ENCODE measurements around the gene JMY. TPM values are rescaled to one million over a fixed set of nuclear protein-coding genes. Genes with fewer than 3 reads are reported as not detected.

Gene JMY
- polyA plus RNA-seq, 1 donor, result 9.2 TPM

DNA sequence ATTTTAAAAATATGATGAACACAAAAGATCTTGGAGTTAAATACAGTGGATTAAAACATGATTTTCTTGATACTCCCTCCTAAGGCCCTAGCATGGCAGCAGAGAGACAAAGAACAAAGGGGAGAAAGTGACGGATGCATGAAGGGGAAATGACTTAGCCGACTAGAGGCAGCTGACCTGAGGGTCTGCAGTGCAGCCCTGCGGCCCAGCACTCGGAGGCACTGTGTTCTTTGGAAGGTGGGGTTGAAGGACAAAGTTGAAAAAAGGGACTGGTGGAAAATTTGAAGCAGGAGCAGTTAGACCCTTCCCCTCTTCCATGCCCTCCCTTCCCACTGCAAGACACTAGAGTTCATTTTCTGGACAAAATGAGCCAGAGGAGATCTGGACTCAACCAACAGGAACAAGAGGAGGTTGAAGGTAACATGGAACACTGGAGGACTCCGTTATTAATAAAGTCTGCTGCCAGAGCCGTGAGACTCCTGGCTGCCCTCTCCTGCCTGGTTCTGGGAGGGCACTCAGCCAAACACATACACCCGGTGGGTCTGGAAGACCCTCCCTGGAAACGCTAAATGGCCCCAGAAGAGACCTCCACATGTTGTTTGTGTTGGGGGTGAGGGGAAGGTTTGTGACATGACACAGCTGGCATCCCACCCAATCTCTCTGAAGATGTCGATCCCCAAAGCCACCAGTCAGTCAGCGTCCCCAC is 98.1 kb downstream of the JMY start:
- Histone ChIP-seq H3K9me3 (ENCODE audit: control insufficient read depth, low read depth, low read length) (no peaks in the 10 kb centered on the region), H3K27ac (ENCODE audit: low read length) (no peak overlapping the region), H3K4me3 (ENCODE audit: low read length) (no peak overlapping the region), H3K4me1 (ENCODE audit: control insufficient read depth, insufficient read depth, low read length) (no peaks in the 10 kb centered on the region), H3K36me3 (ENCODE audit: control insufficient read depth, insufficient read depth, low read length) (no peaks in the 10 kb centered on the region), H3K27me3 (ENCODE audit: control insufficient read depth, insufficient read depth, low read length) (no peaks in the 10 kb centered on the region)
- no CpG with 5 or more reads among the region's 10 CpGs for WGBS (ENCODE audit: insufficient coverage, low lambda C conversion rate)
- DNase-seq, result no peak

DNA sequence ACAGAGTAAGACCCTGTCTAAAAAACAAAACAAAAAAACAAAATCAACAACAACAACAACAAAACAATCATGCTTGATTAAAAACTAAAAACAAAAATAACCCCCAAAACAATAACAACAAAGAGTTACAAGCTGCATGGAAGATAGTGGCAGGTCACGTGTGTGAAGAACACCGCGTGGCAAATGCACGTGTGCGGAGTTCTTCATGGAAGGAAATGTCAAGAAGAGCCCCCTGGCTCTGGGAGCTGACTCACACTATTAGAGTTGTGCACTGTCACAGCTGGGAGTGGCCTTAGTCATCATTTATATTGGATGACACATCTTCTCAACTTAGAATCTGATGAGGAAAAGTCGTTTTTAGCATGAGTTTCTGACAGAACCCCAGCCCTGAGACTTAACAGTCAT is 110.5 kb downstream of the JMY start:
- DNase-seq, result no peak
- H3K27me3 ChIP-seq (ENCODE audit: control insufficient read depth, insufficient read depth, low read length), result no peaks in the 10 kb centered on the region
- H3K36me3 ChIP-seq (ENCODE audit: control insufficient read depth, insufficient read depth, low read length), result no peaks in the 10 kb centered on the region
- no CpG with 5 or more reads among the region's 6 CpGs for WGBS (ENCODE audit: insufficient coverage, low lambda C conversion rate)
- no peak overlapping the region for H3K27ac ChIP-seq (ENCODE audit: low read length)
- no peaks in the 10 kb centered on the region for H3K4me1 ChIP-seq (ENCODE audit: control insufficient read depth, insufficient read depth, low read length)
- H3K9me3 ChIP-seq (ENCODE audit: control insufficient read depth, low read depth, low read length), result no peaks in the 10 kb centered on the region
- no peak overlapping the region for H3K4me3 ChIP-seq (ENCODE audit: low read length)

DNA sequence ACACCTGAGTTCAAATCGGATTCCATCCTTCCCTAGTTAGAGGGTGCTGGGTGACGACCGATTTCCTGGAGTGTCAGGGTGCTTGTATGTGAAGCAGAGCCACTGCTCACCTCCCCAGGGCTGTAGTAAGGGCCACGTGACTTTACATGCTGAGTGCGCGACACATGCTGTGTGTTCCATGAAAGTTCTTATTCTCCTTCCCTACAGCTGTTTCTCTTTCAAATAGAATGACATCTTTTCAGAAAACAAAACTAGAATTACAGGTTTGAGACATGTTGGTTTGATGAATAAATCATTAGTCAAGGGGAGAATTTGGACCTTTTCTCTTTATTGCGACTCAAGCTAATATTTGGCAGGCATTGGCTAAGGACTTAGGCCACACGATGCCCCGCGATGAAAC is 113.1 kb downstream of the JMY start:
- no CpG with 5 or more reads among the region's 10 CpGs for WGBS (ENCODE audit: insufficient coverage, low lambda C conversion rate)
- no peak for DNase-seq

DNA sequence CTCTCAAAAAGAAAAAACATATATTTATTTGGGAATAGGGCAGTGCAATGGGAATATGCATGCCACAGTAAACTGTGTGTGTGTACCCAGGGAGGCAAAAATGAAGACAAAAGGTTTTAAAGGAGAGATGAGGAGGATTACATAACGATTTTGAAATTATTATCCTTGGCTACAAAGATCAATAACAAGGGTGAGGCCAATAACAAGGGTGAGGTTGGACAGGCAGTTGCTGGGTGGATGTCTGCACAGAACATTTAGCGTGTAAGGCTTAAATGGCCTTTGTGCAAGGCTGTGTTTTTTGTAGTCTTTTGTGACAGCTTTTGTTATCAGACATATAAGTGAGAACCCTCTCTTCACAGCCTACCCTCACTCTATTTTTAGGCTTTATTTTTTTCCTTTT is 114.0 kb downstream of the JMY start:
- H3K9me3 ChIP-seq (ENCODE audit: control insufficient read depth, low read depth, low read length), result no peaks in the 10 kb centered on the region
- no peak for DNase-seq
- H3K4me3 ChIP-seq (ENCODE audit: low read length), result no peak overlapping the region
- 86% methylated on average over 2 of the region's 2 CpGs for WGBS (ENCODE audit: insufficient coverage, low lambda C conversion rate)
- no peaks in the 10 kb centered on the region for H3K27me3 ChIP-seq (ENCODE audit: control insufficient read depth, insufficient read depth, low read length)
- no peaks in the 10 kb centered on the region for H3K4me1 ChIP-seq (ENCODE audit: control insufficient read depth, insufficient read depth, low read length)
- no peak overlapping the region for H3K27ac ChIP-seq (ENCODE audit: low read length)
- no peaks in the 10 kb centered on the region for H3K36me3 ChIP-seq (ENCODE audit: control insufficient read depth, insufficient read depth, low read length)

More for the DNA sequence above, 113.1 kb downstream of the JMY start:
- Histone ChIP-seq H3K4me3 (ENCODE audit: low read length) (no peak overlapping the region), H3K36me3 (ENCODE audit: control insufficient read depth, insufficient read depth, low read length) (no peaks in the 10 kb centered on the region), H3K4me1 (ENCODE audit: control insufficient read depth, insufficient read depth, low read length) (no peaks in the 10 kb centered on the region), H3K9me3 (ENCODE audit: control insufficient read depth, low read depth, low read length) (no peaks in the 10 kb centered on the region), H3K27me3 (ENCODE audit: control insufficient read depth, insufficient read depth, low read length) (no peaks in the 10 kb centered on the region), H3K27ac (ENCODE audit: low read length) (no peak overlapping the region)

DNA sequence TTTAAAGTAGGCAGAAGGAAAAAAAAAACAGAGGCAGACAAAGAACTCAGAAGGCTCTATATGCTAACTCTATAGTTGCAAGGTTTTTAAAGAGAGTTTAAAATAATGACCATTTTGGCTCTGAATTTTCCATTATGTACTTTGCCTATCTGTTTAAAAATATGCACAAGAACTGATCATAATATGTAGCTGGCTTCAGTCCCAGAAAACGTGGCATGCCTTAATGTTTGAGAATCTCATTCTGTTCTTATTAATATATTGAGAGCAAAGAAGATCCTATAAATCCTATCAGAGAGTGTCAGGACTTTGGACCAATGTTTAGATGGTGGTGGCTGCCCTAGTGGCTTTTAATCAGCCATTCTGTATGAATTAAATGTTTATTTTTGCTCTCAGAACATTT is 121.5 kb downstream of the JMY start:
- Histone ChIP-seq H3K36me3 (ENCODE audit: control insufficient read depth, insufficient read depth, low read length) (no peaks in the 10 kb centered on the region), H3K9me3 (ENCODE audit: control insufficient read depth, low read depth, low read length) (no peaks in the 10 kb centered on the region), H3K4me1 (ENCODE audit: control insufficient read depth, insufficient read depth, low read length) (no peaks in the 10 kb centered on the region), H3K27ac (ENCODE audit: low read length) (no peak overlapping the region), H3K4me3 (ENCODE audit: low read length) (no peak overlapping the region), H3K27me3 (ENCODE audit: control insufficient read depth, insufficient read depth, low read length) (no peaks in the 10 kb centered on the region)
- whole genome bisulfite sequencing (ENCODE audit: insufficient coverage, low lambda C conversion rate), result no CpG with 5 or more reads among the region's 1 CpG
- no peak for DNase-seq

Other genes starting within 250 kb of the JMY start
- gene DMGDH, start 166.5 kb upstream of the JMY start, polyA plus RNA-seq, result 1.3 TPM
- 2.8 TPM for gene BHMT2, start 166.4 kb upstream of the JMY start, polyA plus RNA-seq
- 0.87 TPM for gene BHMT, start 124.3 kb upstream of the JMY start, polyA plus RNA-seq

Data from large intestine (tissue), 3 donors.